H1 (cell line): ENCODE results near the gene BCL11A. TPM values are rescaled to one million over a fixed set of nuclear protein-coding genes. Genes with fewer than 3 reads are reported as not detected.

ENCODE experiments used
- CTCF ChIA-PET: fragments of 300-600 bp; sonication (Branson Sonifier 250); formaldehyde crosslinking; loops from one replicate; lab custom pipeline; 2021; ENCODE audit not compliant: partially characterized antibody; lab: Charles Lee
- POLR2A ChIA-PET: fragments of 300-600 bp; sonication (Branson Sonifier 250); formaldehyde crosslinking; loops from one replicate; lab custom pipeline; 2021; ENCODE audit warnings: inconsistent platforms; ENCODE audit not compliant: partially characterized antibody; lab: Charles Lee
- DNase-seq, 2 experiments: peaks; one replicate each; pipeline versions ENCODE4 v3.0.0 to v3.0.0-alpha.2; 2010 to 2022; ENCODE audit warnings: low spot score in 2 of 2, low read depth in 1 of 2, mixed read lengths in 1 of 2
- FAIRE-seq: peaks from 2 replicates; lab custom pipeline; 2011; peaks lifted over from hg19 to GRCh38; lab: Jason Lieb, UNC
- H2AFZ ChIP-seq: 2 replicates; pipeline ENCODE4 v1.8.1; 2012; ENCODE audit warnings: low read length, inconsistent platforms
- H2AK5ac ChIP-seq: 2 replicates; pipeline ENCODE4 v1.6.1; 2013; ENCODE audit warnings: low read depth, low read length
- H2BK120ac ChIP-seq: replicated peaks from 2 replicates; pipeline ENCODE3; 2013; ENCODE audit warnings: low read depth, low read length, inconsistent platforms
- H2BK12ac ChIP-seq: 2 replicates; pipeline ENCODE4 v1.6.1; 2013; ENCODE audit warnings: low read depth, low read length
- H2BK15ac ChIP-seq: 2 replicates; pipeline ENCODE4 v1.6.1; 2013; ENCODE audit warnings: low read length
- H2BK20ac ChIP-seq: 2 replicates; pipeline ENCODE4 v1.6.1; 2013; ENCODE audit warnings: low read length
- H2BK5ac ChIP-seq: 2 replicates; pipeline ENCODE4 v1.6.1; 2013; ENCODE audit warnings: low read depth, low read length
- H3K14ac ChIP-seq: 2 replicates; pipeline ENCODE4 v1.6.1; 2013; ENCODE audit warnings: inconsistent platforms; ENCODE audit not compliant: insufficient read length
- H3K18ac ChIP-seq: 2 replicates; pipeline ENCODE4 v1.6.1; 2013; ENCODE audit warnings: low read length; ENCODE audit errors: extremely low read depth
- H3K23ac ChIP-seq: 2 replicates; pipeline ENCODE4 v1.6.1; 2013; ENCODE audit warnings: inconsistent platforms; ENCODE audit not compliant: insufficient read length
- H3K23me2 ChIP-seq: 2 replicates; pipeline ENCODE4 v1.6.1; 2013; ENCODE audit warnings: low read depth, low read length
- H3K27ac ChIP-seq: 2 replicates; pipeline ENCODE4 v1.6.1; 2011; ENCODE audit warnings: low read depth, low read length, inconsistent platforms
- H3K27me3 ChIP-seq, 4 experiments: replicated peaks in 1 of 4; 1 replicate in 1 of 4; 2 replicates in 3 of 4; pipeline versions ENCODE4 v1.6.1 to v1.8.1; 2011 to 2013; ENCODE audit warnings: low read length in 3 of 4, mild to moderate bottlenecking in 3 of 4, inconsistent platforms in 2 of 4, mixed read lengths in 2 of 4, moderate library complexity in 1 of 4; ENCODE audit not compliant: control insufficient read depth in 3 of 4, insufficient read depth in 3 of 4; ENCODE audit errors: extremely low read depth in 1 of 4
- H3K36me3 ChIP-seq, 4 experiments: 2 replicates each; pipeline versions ENCODE4 v1.6.1 to v1.8.1; 2011 to 2013; ENCODE audit warnings: mild to moderate bottlenecking in 4 of 4, low read length in 3 of 4, moderate library complexity in 2 of 4, control low read depth in 1 of 4, inconsistent platforms in 1 of 4; ENCODE audit not compliant: insufficient read depth in 4 of 4, control insufficient read depth in 2 of 4
- H3K4ac ChIP-seq: replicated peaks from 2 replicates; pipeline ENCODE3; 2013; ENCODE audit warnings: low read length, low read depth, mixed read lengths, inconsistent platforms; ENCODE audit not compliant: insufficient read length
- H3K4me1 ChIP-seq, 4 experiments: replicated peaks in 1 of 4; 1 replicate in 1 of 4; 2 replicates in 3 of 4; pipeline versions ENCODE4 v1.6.1 to v1.8.1; 2011 to 2013; ENCODE audit warnings: low read length in 3 of 4, inconsistent platforms in 2 of 4, mixed read lengths in 1 of 4; ENCODE audit not compliant: insufficient read depth in 4 of 4, control insufficient read depth in 3 of 4
- H3K4me2 ChIP-seq, 2 experiments: 2 replicates each; pipeline versions ENCODE4 v1.6.1 to v1.8.1; 2011 to 2013; ENCODE audit warnings: low read depth in 2 of 2, low read length in 2 of 2, control low read depth in 1 of 2, inconsistent platforms in 1 of 2, mild to moderate bottlenecking in 1 of 2; ENCODE audit not compliant: insufficient read depth in 1 of 2
- H3K4me3 ChIP-seq, 4 experiments: fragments of 200-600, 300-600 bp in 1 of 4; sonication (generic), shearing (Covaris generic), sonication (Bioruptor Twin) in 1 of 4; 2 replicates each; pipeline versions ENCODE4 v1.5.1 to v1.8.1; 2011 to 2016; ENCODE audit warnings: low read length in 4 of 4, low read depth in 3 of 4, control low read depth in 2 of 4, inconsistent platforms in 2 of 4, mild to moderate bottlenecking in 2 of 4, mixed read lengths in 1 of 4, moderate library complexity in 1 of 4; ENCODE audit not compliant: insufficient read depth in 2 of 4; ENCODE audit errors: extremely low read depth in 1 of 4
- H3K56ac ChIP-seq: replicated peaks from 2 replicates; pipeline ENCODE3; 2013; ENCODE audit warnings: low read depth, mild to moderate bottlenecking, mixed read lengths, low read length, inconsistent platforms; ENCODE audit not compliant: insufficient read length
- H3K79me1 ChIP-seq: 2 replicates; pipeline ENCODE4 v1.6.1; 2013; ENCODE audit warnings: low read depth, low read length, control low read depth
- H3K79me2 ChIP-seq, 2 experiments: 2 replicates each; pipeline versions ENCODE4 v1.6.1 to v1.8.1; 2012 to 2013; ENCODE audit warnings: low read length in 2 of 2, mild to moderate bottlenecking in 2 of 2, inconsistent platforms in 1 of 2; ENCODE audit not compliant: insufficient read depth in 2 of 2, control insufficient read depth in 1 of 2
- H3K9ac ChIP-seq, 4 experiments: replicated peaks in 1 of 4; 1 replicate in 1 of 4; 2 replicates in 3 of 4; pipeline versions ENCODE4 v1.6.1 to v1.8.1; 2011 to 2013; ENCODE audit warnings: low read depth in 3 of 4, low read length in 3 of 4, control low read depth in 2 of 4, mild to moderate bottlenecking in 2 of 4, moderate library complexity in 2 of 4, inconsistent platforms in 1 of 4; ENCODE audit errors: extremely low read depth in 1 of 4
- H3K9me3 ChIP-seq, 2 experiments: 2 replicates each; pipeline versions ENCODE4 v1.6.1 to v1.8.1; 2012 to 2013; ENCODE audit warnings: mild to moderate bottlenecking in 2 of 2, moderate library complexity in 2 of 2, control low read depth in 1 of 2, inconsistent platforms in 1 of 2, low read depth in 1 of 2, low read length in 1 of 2, mixed read lengths in 1 of 2; ENCODE audit not compliant: insufficient read depth in 2 of 2
- H4K20me1 ChIP-seq, 2 experiments: replicated peaks in 1 of 2; 2 replicates each; pipeline versions ENCODE3 to v1.8.1; 2011 to 2013; ENCODE audit warnings: inconsistent platforms in 2 of 2, low read length in 2 of 2, mild to moderate bottlenecking in 1 of 2; ENCODE audit not compliant: insufficient read depth in 2 of 2, control insufficient read depth in 1 of 2
- H4K5ac ChIP-seq: 2 replicates; pipeline ENCODE4 v1.6.1; 2013; ENCODE audit warnings: low read length, low read depth, mixed read lengths, inconsistent platforms; ENCODE audit not compliant: insufficient read length
- H4K8ac ChIP-seq: 2 replicates; pipeline ENCODE4 v1.8.0; 2013; ENCODE audit warnings: mild to moderate bottlenecking, moderate library complexity, low read length, inconsistent platforms; ENCODE audit not compliant: insufficient read depth; ENCODE audit errors: extremely low read depth
- H4K91ac ChIP-seq: replicated peaks from 2 replicates; pipeline ENCODE3; 2013; ENCODE audit warnings: low read length, mixed read lengths, inconsistent platforms; ENCODE audit not compliant: insufficient read length
- ATF2 ChIP-seq: IDR thresholded peaks from 2 replicates; pipeline ENCODE4 v1.6.1; 2012; ENCODE audit warnings: low read length, inconsistent platforms
- BRCA1 ChIP-seq: IDR thresholded peaks from 2 replicates; pipeline ENCODE4 v1.6.1; 2012; ENCODE audit warnings: low read depth, low read length, improper control_type of control experiment
- KDM5A ChIP-seq: fragments of 200-600 bp; IDR thresholded peaks from 2 replicates; pipeline ENCODE4 v1.7.1; 2012; ENCODE audit warnings: mild to moderate bottlenecking, low read length, inconsistent platforms, mixed read lengths
- SAP30 ChIP-seq: fragments of 300-600 bp; sonication (generic); IDR thresholded peaks from 2 replicates; pipeline ENCODE4 v1.7.1; 2012; ENCODE audit warnings: low read length, moderate library complexity, mild to moderate bottlenecking, inconsistent platforms; ENCODE audit not compliant: insufficient read depth, insufficient replicate concordance
- SP2 ChIP-seq: IDR thresholded peaks from 2 replicates; pipeline ENCODE4 v1.6.1; 2012; ENCODE audit warnings: mild to moderate bottlenecking, low read length, inconsistent platforms
- SRF ChIP-seq: IDR thresholded peaks from 2 replicates; pipeline ENCODE4 v1.6.1; 2011; ENCODE audit warnings: mild to moderate bottlenecking, low read depth, low read length, moderate library complexity
- TAF7 ChIP-seq: optimal IDR thresholded peaks from 2 replicates; pipeline ENCODE3; 2011; ENCODE audit warnings: low read depth, mild to moderate bottlenecking, inconsistent platforms, low read length, moderate library complexity, borderline replicate concordance
- ZNF274 ChIP-seq: IDR thresholded peaks from 2 replicates; pipeline ENCODE4 v1.7.0; 2012; ENCODE audit warnings: low read length, borderline replicate concordance; ENCODE audit errors: extremely low read depth
- WGBS, 2 experiments: shearing (Covaris generic) in 1 of 2; methylation state at CpG; one replicate each; pipeline versions ENCODE4 v1.1.6 to v1.1.7; 2013 to 2015; ENCODE audit warnings: low lambda C conversion rate in 2 of 2, mixed read lengths in 2 of 2, inconsistent platforms in 1 of 2, low coverage in 1 of 2, missing lambda C conversion rate in 1 of 2; ENCODE audit not compliant: insufficient replicate concordance in 2 of 2, insufficient coverage in 1 of 2, insufficient read length in 1 of 2; ENCODE audit errors: extremely low coverage in 1 of 2, missing lambda C conversion rate in 1 of 2; 5-methylcytosine and 5-hydroxymethylcytosine counted together
- polyA plus RNA-seq, 7 experiments: library from polyadenylated mRNA; depleted of rRNA in 3 of 7; stranded (reverse) in 5 of 7; unstranded in 2 of 7; fragments of >200 nt in 5 of 7; fragments of 200-250 nt in 2 of 7; gene quantifications; 1 replicate in 5 of 7; 2 replicates in 1 of 7; 4 replicates in 1 of 7; pipeline versions ENCODE4 v1.2.1 to v1.2.3, GENCODE V29; 2011 to 2013; ENCODE audit warnings: missing spikeins in 2 of 7, mixed read lengths in 2 of 7
- total RNA-seq: library from RNA; stranded (reverse); fragmentation: NEBNext Ultra II Directional; extraction: Animal tissue kit (Norgen Biotek cat#: 25700); gene quantifications from 2 replicates; pipeline ENCODE4 v1.2.1, GENCODE V29; 2021

Gene BCL11A
- total and polyA plus RNA-seq, 2 of the 8 experiments (the other 6 are each of a cell fraction or from before 2014, with no cell fraction given), result 11.9 to 59.3 TPM

- TF ChIP-seq ZNF274, result no peak
- no peak for TF ChIP-seq SP2
- no peak for TF ChIP-seq SRF
- no peak for TF ChIP-seq ATF2
- TF ChIP-seq KDM5A, result no peak
- TF ChIP-seq TAF7, result no peak
- no peak for TF ChIP-seq BRCA1
- no peak for TF ChIP-seq SAP30
- CTCF ChIA-PET, result interaction anchor here (0.7 kb wide), 1 partner anchor 27 kb away, joined by 4 read pairs; no protein-coding TSS in a partner anchor
- no peak overlapping the region for H3K14ac ChIP-seq
- 0 out of 4 replicates have a peak, but pooled peaks cover 0 to 7% of the 10 kb centered on the region in 2 experiments for H3K9me3 ChIP-seq
- H3K18ac ChIP-seq, result no peak overlapping the region; the same call in 1 of the 2 replicates
- DNase-seq, result no peak
- H3K4me3 ChIP-seq, result no peak overlapping the region
- peak overlapping the region; percentile 75 for H2BK20ac ChIP-seq
- no peak overlapping the region for H3K4ac ChIP-seq
- peaks cover 4 to 32% (median 15%) of the 10 kb centered on the region in 4 experiments for H3K4me1 ChIP-seq
- 0 out of 2 replicates have a peak overlapping the region, but pooled peaks have one; percentile 34 for H2BK15ac ChIP-seq
- H3K27me3 ChIP-seq, result no peaks in the 10 kb centered on the region
- H2AFZ ChIP-seq, result no peak overlapping the region
- 0 out of 2 replicates have a peak overlapping the region, but pooled peaks have one; percentile 20 for H2BK12ac ChIP-seq
- no peak overlapping the region for H3K23ac ChIP-seq
- H2BK120ac ChIP-seq, result no peak overlapping the region
- H4K91ac ChIP-seq, result no peak overlapping the region
- no peak overlapping the region for H3K9ac ChIP-seq
- H3K56ac ChIP-seq, result no peak overlapping the region
- no peaks in the 10 kb centered on the region for H3K36me3 ChIP-seq
- WGBS, 2 experiments, result 85% methylated on average over 4 of the region's 4 CpGs; no CpG with 5 or more reads in 1 of the 2 experiments
- no peaks in the 10 kb centered on the region for H3K79me1 ChIP-seq
- peaks cover 6% of the 10 kb centered on the region; the same call in 1 of the 2 replicates for H3K23me2 ChIP-seq
- POLR2A ChIA-PET, result no interaction called here
- no peak overlapping the region for H4K8ac ChIP-seq
- H3K27ac ChIP-seq, result no peak overlapping the region
- no peak overlapping the region for H3K4me2 ChIP-seq
- H2BK5ac ChIP-seq, result no peak overlapping the region
- no peak overlapping the region for H2AK5ac ChIP-seq
- no peaks in the 10 kb centered on the region for H4K20me1 ChIP-seq
- FAIRE-seq, result no peak
- H3K79me2 ChIP-seq, result no peaks in the 10 kb centered on the region
- no peak overlapping the region for H4K5ac ChIP-seq
Observed at GRCh38 chr2:60413069-60413813, 140.2 kb downstream of the BCL11A start.
